A673 (cell line): ENCODE measurements around the gene TXNRD3. TPM values are rescaled to one million over a fixed set of nuclear protein-coding genes. Genes with fewer than 3 reads are reported as not detected.

Experiments
- BruUV-seq: library from RNA; stranded (reverse); fragments of 400-500 nt; replicated peaks from 2 replicates; lab custom pipeline; 2021; lab: Mats Ljungman, UMichigan
- CTCF ChIA-PET: fragments of 300-600 bp; sonication (Branson Sonifier 250); formaldehyde crosslinking; loops from one replicate; lab custom pipeline; 2022; ENCODE audit warnings: antibody characterized with exemption; lab: Charles Lee
- POLR2A ChIA-PET: fragments of 300-600 bp; sonication (Branson Sonifier 250); formaldehyde crosslinking; loops from one replicate; lab custom pipeline; 2022; ENCODE audit warnings: antibody characterized with exemption; ENCODE audit not compliant: low non-redundant PET; lab: Charles Lee
- DNase-seq: peaks from one replicate; pipeline ENCODE4 v3.0.0-alpha.2; 2015; ENCODE audit warnings: low spot score
- H3K27ac ChIP-seq: fragments of 200-600 bp; sonication (generic); 2 replicates; pipeline ENCODE4 v1.5.1; 2016; ENCODE audit warnings: mixed run types, low read depth, mild to moderate bottlenecking, mixed read lengths, antibody characterized with exemption, low read length; ENCODE audit not compliant: poor library complexity, severe bottlenecking
- H3K27me3 ChIP-seq: fragments of 200-600 bp; sonication (generic); replicated peaks from 2 replicates; pipeline ENCODE4 v1.6.1; 2017; ENCODE audit warnings: mixed run types, low read depth, mild to moderate bottlenecking, mixed read lengths, antibody characterized with exemption, low read length; ENCODE audit not compliant: insufficient read depth, poor library complexity
- H3K36me3 ChIP-seq: fragments of 200-600 bp; sonication (generic); 2 replicates; pipeline ENCODE4 v1.6.1; 2016; ENCODE audit warnings: mixed run types, mild to moderate bottlenecking, mixed read lengths, antibody characterized with exemption, low read length; ENCODE audit not compliant: insufficient read depth, poor library complexity, severe bottlenecking
- H3K4me1 ChIP-seq: fragments of 200-600 bp; sonication (generic); 2 replicates; pipeline ENCODE4 v1.6.1; 2017; ENCODE audit warnings: mixed run types, mild to moderate bottlenecking, mixed read lengths, antibody characterized with exemption, low read length; ENCODE audit not compliant: insufficient read depth, poor library complexity, severe bottlenecking
- H3K4me3 ChIP-seq: fragments of 200-600 bp; sonication (generic); 2 replicates; pipeline ENCODE4 v1.5.1; 2016; ENCODE audit warnings: low read depth, mixed run types, mild to moderate bottlenecking, mixed read lengths, low read length; ENCODE audit not compliant: poor library complexity, severe bottlenecking
- H3K9me3 ChIP-seq: fragments of 200-600 bp; sonication (generic); 2 replicates; pipeline ENCODE4 v1.6.1; 2016; ENCODE audit warnings: mixed run types, low read depth, mild to moderate bottlenecking, mixed read lengths, antibody characterized with exemption, low read length; ENCODE audit not compliant: poor library complexity, severe bottlenecking
- EZH2 ChIP-seq: fragments of 200-600 bp; sonication (generic); IDR thresholded peaks from 2 replicates; pipeline ENCODE4 v1.6.1; 2017; ENCODE audit warnings: borderline replicate concordance, low read depth, mild to moderate bottlenecking, mixed read lengths, antibody characterized with exemption, low read length; ENCODE audit not compliant: poor library complexity, severe bottlenecking
- intact Hi-C: fragments of 100-400 bp; cut with micrococcal nuclease; formaldehyde crosslinking; loops from one replicate; pipeline ENCODE4 v1.10.0; 2022; ENCODE audit not compliant: unreplicated experiment
- total RNA-seq: library from RNA; stranded (reverse); gene quantifications from 2 replicates; pipeline ENCODE4 v1.2.3, GENCODE V29; 2021
- TF ChIP-seq, protein P1 (sequence below): fragments of 300-800, 200-600 bp; sonication (generic); conservative IDR thresholded peaks from 2 replicates; pipeline ENCODE4 v1.5.1; 2017; ENCODE audit warnings: low read depth, mild to moderate bottlenecking, antibody characterized with exemption, low read length, moderate library complexity, mixed read lengths

The TXNRD3 gene
- total RNA-seq, 1 experiment from 2014 or later, result 4.1 TPM

DNA sequence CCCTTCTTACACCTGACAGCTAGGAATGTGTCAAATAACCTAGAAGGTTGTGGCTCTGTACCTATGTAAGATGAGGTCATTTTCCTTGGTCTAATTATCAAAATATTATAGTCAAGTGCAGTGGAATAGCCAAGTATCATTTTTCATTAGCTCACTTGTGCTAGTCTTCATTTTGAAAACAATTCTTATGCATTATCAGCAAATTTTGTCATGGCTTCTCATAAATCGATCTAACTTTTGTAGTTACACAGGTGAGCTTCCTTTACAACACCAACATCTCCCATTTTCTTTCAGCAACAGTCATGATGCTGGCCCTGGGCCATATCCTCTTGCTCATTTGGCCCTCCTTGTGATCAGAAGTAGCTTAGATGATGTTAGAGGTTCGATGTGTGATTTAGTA lies 10.3 kb downstream of the TXNRD3 start:
- Histone ChIP-seq H3K27ac (no peak overlapping the region), H3K9me3 (no peaks in the 10 kb centered on the region), H3K4me1 (no peaks in the 10 kb centered on the region), H3K36me3 (no peaks in the 10 kb centered on the region), H3K4me3 (no peak overlapping the region), H3K27me3 (no peaks in the 10 kb centered on the region)
- DNase-seq, result no peak
- POLR2A ChIA-PET, result no interaction called here
- intact Hi-C loops, result no loop called here
- no TSS peak for BruUV-seq
- CTCF ChIA-PET, result no interaction called here
- no peak for TF ChIP-seq EZH2
- TF ChIP-seq, protein P1, sequence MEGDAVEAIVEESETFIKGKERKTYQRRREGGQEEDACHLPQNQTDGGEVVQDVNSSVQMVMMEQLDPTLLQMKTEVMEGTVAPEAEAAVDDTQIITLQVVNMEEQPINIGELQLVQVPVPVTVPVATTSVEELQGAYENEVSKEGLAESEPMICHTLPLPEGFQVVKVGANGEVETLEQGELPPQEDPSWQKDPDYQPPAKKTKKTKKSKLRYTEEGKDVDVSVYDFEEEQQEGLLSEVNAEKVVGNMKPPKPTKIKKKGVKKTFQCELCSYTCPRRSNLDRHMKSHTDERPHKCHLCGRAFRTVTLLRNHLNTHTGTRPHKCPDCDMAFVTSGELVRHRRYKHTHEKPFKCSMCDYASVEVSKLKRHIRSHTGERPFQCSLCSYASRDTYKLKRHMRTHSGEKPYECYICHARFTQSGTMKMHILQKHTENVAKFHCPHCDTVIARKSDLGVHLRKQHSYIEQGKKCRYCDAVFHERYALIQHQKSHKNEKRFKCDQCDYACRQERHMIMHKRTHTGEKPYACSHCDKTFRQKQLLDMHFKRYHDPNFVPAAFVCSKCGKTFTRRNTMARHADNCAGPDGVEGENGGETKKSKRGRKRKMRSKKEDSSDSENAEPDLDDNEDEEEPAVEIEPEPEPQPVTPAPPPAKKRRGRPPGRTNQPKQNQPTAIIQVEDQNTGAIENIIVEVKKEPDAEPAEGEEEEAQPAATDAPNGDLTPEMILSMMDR, result no peak

GRCh38 chr3:126638790-126639189 lies 16.1 kb downstream of the TXNRD3 start:
- no TSS peak for BruUV-seq
- Histone ChIP-seq H3K4me3 (no peak overlapping the region), H3K27ac (no peak overlapping the region), H3K9me3 (no peaks in the 10 kb centered on the region), H3K4me1 (no peaks in the 10 kb centered on the region), H3K27me3 (no peaks in the 10 kb centered on the region), H3K36me3 (no peaks in the 10 kb centered on the region)
- DNase-seq, result no peak
- ChIA-PET CTCF (no interaction called here), POLR2A (no interaction called here)
- intact Hi-C loops, result no loop called here
- TF ChIP-seq, protein P1, result no peak
- TF ChIP-seq EZH2, result no peak

- Histone ChIP-seq H3K27me3 (no peaks in the 10 kb centered on the region), H3K27ac (no peak overlapping the region), H3K36me3 (no peaks in the 10 kb centered on the region), H3K9me3 (no peaks in the 10 kb centered on the region), H3K4me3 (no peak overlapping the region), H3K4me1 (no peaks in the 10 kb centered on the region)
- intact Hi-C loops, result no loop called here
- no peak for DNase-seq
- TF ChIP-seq EZH2, result no peak
- TF ChIP-seq, protein P1, result no peak
- CTCF ChIA-PET, result no interaction called here
- POLR2A ChIA-PET, result no interaction called here
- no TSS peak for BruUV-seq
Observed at GRCh38 chr3:126636436-126636835, 18.5 kb downstream of the TXNRD3 start.
